ENCODE measurements around the gene SART1.

The SART1 gene

DNA sequence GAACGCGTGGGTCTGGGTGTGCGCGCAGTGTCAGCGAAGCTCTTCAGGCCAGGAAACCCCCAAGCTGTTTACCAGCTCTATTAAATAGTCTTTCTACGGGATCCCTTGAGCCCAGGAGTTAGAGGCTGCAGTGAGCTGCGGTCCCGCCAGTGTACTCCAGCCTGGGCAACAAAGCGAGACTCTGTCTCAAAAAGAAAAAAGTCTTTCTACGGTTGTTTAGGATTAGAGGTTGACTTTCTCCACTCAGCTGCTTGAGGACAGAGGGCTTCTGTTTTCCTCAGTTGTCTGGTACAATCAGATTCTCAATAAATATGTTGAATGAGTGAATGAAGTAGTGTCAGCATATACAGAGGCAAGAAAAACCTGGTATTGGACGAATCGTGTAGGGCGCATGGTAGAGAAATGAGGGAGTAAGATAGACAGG is 619 bp downstream of the SART1 start:
- DNase-seq (ENCODE audit: low read depth in 1 of 2, low spot score in 1 of 2), result no peak

DNA sequence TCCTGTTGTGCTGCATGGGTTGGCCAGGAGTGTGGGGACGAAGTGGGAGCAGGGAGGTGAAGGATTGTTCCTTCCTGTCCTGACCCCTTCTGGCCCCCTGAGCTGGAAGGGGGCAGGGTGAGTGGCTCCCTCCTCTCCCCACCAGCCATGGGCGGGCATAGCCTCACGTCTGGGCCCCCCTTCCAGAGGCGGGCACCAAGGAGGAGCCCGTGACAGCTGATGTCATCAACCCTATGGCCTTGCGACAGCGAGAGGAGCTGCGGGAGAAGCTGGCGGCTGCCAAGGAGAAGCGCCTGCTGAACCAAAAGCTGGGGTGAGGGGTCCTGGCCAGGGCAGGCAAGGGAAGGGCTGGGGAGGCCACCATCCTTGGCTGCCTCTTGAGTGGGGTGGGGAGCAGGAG is 3.4 kb downstream of the SART1 start:
- DNase-seq (ENCODE audit: low read depth in 1 of 2, low spot score in 1 of 2), result no peak

DNA sequence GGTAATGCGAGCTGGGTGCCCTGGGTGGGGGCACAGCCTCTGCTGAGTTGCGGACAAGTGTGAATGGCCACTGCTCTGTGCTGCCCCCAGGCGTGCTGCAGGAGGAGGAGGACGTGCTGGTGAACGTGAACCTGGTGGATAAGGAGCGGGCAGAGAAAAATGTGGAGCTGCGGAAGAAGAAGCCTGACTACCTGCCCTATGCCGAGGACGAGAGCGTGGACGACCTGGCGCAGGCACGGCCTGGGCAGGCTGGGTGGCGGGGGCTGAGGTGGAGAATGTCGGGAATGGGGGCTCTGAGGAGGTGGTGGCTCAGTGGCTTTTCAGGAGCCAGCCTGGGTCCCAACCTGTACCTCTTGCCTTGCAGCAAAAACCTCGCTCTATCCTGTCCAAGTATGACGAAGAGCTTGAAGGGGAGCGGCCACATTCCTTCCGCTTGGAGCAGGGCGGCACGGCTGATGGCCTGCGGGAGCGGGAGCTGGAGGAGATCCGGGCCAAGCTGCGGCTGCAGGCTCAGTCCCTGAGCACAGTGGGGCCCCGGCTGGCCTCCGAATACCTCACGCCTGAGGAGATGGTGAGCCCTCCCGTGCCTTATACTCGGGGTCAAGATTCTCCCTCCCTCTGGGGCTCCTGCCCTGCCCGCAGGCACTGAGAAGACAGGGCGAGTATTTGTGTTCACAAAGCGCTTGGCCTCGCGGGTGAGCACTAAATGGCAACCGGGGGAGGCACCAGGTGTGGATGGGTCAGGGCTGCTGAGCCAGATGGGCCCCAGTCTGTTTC is 4.6 kb downstream of the SART1 start:
- DNase-seq (ENCODE audit: low read depth in 1 of 2, low spot score in 1 of 2), result no peak

DNA sequence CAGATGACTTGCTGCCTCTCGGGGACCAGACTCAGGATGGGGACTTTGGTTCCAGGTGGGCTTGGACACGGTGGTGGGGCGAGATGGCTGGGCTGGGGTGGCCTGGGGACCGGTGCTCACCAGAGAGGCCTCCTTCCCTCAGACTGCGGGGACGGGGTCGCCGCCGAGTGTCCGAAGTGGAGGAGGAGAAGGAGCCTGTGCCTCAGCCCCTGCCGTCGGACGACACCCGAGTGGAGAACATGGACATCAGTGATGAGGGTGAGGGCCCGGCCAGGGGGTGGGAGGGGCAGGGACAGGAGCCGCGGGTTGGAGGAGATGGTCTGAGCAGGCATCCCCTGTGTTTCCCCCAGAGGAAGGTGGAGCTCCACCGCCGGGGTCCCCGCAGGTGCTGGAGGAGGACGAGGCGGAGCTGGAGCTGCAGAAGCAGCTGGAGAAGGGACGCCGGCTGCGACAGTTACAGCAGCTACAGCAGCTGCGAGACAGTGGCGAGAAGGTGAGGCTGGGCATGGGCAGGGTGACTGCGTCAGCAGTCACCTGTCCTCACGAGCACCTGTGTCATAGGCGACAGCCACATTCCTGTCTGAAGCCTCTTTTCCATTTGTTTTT is 5.9 kb downstream of the SART1 start:
- DNase-seq (ENCODE audit: low read depth in 1 of 2, low spot score in 1 of 2), result no peak

DNA sequence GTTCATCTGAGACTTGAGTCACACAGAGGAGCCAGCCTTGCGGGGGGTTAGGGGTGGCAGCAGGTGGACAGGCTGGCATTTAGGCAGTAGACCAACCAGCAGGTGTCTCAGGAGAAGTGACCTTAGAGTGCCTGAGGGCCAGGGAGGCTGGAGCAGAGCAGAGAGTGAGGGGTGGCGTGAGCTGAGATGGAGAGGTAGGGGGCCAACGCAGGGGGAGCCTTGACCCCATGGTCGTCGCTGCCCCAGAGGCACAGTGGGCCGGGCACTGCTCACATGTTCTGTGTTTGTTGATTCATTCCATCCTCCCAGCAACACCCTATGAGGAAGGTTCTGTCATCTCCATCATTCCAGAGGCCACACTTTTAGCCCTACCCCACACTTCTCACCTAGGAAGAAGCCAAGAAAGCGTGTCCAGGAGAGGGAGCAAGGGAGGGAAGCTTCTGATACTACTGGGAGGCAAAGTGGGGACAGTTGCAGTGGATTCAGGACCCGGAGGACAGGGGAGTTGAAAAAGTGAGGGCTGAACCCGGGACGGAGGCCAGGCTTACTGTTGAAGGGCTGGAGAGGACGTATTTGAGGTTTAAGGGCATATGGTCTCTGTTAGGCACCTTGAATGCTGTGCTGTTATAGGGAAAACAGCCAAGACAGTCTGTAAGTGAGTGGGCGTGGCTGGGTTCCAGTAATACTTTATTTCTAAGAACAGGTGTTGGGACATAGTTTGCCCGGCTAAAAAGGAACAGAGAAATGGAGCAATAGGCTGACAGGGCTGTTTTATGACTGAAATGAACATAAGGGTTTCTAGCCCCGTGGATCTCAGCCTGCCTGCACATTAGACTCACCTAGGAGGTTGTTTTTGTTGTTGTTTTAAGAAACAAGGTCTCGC is 7.3 kb downstream of the SART1 start:
- no peak for DNase-seq (ENCODE audit: low read depth in 1 of 2, low spot score in 1 of 2)

DNA sequence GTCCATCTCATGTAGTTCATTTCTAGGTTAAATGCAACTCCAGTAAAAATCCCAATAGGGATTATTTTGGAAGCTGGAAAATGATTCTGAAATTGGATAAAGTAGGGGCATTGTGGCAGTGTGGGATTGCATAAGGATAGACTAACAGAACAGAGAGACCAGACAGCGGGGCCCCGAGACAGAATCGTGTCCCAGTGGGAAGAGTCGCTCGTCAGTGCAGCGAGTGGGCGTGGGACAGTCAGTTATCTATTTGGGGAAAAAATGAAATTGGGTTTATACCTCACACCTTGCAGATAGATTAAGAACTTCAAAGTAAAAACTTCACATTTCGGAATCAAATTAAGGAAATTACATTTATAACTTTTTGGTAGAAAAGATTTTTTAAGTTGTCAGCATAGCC is 10.6 kb downstream of the SART1 start:
- no peak for DNase-seq (ENCODE audit: low read depth in 1 of 2, low spot score in 1 of 2)

DNA sequence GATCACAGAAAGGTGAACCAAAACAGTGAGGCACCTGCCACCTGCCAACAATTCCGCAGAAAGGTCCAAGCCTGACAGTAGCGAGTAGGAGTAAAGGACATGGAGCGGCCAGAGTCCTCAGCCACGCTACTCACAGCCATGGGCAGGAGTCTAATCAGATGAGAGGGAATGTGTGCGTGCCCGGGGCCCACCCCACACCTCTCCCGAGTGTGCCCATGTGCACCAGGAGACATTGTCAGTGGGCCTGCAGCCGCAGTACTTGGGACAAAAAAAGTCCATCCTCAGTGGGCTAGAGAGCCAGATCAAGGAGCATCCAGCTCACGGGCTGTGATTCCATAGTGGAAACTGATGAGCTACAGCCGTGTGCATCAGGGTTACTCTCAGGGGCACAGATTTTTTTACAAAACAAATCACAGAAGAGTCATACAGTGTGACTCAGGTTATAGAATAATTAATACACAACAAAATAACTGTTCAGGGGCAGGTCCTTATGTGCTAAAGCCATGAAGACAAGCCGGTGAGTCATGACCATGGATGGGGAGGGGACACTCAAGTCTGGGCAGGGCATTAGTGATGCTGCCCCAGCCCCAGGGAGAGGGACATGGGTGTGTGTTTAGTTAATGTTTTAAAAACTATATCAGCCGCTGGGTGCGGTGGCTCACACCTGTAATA is 12.0 kb downstream of the SART1 start:
- DNase-seq (ENCODE audit: low read depth in 1 of 2, low spot score in 1 of 2), result no peak

DNA sequence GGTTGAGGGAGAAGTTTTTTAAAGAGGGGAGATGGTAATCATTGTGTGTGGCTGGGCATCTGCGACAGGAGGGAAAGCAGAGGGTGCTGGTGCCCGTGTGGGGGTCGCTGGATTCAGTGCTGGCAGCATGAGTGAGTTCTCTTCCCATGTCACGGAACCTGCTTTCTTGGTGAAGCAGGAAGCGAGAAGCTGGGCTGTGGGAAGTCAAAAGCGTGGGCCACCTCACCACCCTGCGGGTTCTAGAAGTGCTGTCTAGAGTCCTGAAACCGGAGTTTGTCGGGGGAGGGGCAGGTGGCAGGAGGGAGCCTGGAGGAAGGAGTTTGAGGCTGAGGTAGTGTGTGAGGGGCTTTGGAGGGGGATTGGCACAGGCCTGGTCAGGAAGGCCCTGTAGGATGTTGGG is 14.2 kb downstream of the SART1 start:
- DNase-seq (ENCODE audit: low read depth in 1 of 2, low spot score in 1 of 2), result no peak

DNA sequence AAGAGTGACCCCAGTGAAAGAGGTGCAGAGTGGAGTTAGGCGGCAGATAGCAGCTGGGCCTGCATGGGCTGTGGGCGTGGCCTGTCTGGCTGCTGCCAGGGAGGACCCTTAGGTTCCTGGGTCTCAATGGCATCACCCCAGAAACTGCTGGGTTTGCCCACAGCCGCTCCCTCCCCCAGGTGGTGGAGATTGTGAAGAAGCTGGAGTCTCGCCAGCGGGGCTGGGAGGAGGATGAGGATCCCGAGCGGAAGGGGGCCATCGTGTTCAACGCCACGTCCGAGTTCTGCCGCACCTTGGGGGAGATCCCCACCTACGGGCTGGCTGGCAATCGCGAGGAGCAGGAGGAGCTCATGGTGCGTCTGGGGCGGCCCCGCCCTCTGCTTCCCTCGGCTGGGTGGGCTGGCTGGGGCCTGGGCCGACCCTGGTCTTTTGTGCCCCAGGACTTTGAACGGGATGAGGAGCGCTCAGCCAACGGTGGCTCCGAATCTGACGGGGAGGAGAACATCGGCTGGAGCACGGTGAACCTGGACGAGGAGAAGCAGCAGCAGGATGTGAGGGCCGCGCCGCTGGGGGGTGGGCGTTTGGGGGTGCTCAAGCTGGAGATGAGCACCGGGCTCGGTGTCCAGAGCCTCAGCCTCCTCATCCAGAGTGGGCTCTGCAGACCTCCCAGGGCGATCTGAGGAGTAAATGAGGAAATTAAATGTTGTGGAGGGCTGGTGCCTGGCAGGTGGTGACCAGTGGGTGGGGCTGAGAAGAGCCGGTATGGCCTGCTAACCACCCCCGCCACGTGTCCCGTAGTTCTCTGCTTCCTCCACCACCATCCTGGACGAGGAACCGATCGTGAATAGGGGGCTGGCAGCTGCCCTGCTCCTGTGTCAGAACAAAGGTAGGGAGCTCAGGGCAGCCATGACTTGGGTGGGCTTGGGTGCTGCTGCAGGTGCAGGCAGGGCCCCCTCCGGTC is 15.0 kb downstream of the SART1 start:
- no peak for DNase-seq (ENCODE audit: low read depth in 1 of 2, low spot score in 1 of 2)

DNA sequence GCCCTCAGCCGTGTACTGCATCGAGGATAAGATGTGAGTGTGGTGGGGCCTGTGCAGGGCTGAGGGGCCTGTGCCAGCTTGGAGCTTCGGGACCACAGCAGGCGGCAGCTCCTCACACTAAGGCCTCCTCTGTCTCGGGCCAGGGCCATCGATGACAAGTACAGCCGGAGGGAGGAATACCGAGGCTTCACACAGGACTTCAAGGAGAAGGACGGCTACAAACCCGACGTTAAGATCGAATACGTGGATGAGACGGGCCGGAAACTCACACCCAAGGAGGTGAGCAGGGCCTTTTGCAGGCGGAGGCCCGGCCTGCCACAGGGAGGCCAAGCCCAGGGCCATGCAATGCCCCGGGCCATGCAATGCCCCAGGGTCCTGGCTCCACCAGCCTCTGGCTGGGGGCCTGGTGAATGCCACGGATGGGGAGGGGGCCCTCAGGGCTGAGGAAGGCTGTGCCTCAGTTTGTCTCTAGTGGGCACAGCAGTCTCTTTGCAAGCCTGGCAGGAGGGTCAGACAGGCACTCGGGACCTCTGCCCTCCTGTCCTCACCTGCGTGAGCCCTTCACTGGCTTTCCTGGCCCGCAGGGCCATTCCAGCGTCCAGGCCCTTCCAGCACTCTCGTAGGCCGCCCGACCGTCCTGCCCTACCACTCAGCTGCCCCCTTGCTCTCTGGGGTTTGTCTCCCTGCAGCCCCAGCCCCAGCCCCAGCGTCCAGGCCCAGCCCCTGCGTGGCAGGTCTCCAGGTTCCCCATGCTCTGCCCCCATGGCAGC is 16.3 kb downstream of the SART1 start:
- no peak for DNase-seq (ENCODE audit: low read depth in 1 of 2, low spot score in 1 of 2)

DNA sequence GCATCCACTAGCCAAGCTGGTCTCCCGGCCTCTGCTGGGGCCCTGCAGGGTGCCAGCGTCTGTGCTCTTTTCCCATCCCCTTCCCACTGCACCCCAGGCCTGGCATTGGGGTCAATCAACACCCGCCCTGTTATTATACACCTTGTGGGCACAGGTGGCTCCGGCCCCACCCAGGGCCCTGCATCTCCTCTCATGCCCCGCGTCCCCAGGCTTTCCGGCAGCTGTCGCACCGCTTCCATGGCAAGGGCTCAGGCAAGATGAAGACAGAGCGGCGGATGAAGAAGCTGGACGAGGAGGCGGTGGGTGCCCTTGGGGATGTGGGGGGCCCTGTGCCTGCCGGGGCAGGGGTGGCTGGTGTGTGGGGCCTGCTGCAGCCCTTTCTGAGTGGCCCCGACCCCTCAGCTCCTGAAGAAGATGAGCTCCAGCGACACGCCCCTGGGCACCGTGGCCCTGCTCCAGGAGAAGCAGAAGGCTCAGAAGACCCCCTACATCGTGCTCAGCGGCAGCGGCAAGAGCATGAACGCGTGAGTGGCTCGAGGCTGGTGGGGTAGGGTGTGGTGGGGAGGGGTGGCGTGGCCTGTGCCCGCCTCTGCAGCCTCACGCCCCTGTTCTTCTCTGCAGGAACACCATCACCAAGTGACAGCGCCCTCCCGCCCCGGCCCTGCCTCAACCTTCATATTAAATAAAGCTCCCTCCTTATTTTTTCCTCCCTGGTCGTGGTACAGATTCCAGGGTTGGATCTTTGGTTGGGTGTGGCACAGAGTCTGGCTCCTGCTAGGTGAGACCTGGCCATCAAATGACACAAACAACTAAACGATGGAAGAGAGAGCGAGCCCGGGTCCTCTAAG is 17.1 kb downstream of the SART1 start:
- no peak for DNase-seq (ENCODE audit: low read depth in 1 of 2, low spot score in 1 of 2)

DNA sequence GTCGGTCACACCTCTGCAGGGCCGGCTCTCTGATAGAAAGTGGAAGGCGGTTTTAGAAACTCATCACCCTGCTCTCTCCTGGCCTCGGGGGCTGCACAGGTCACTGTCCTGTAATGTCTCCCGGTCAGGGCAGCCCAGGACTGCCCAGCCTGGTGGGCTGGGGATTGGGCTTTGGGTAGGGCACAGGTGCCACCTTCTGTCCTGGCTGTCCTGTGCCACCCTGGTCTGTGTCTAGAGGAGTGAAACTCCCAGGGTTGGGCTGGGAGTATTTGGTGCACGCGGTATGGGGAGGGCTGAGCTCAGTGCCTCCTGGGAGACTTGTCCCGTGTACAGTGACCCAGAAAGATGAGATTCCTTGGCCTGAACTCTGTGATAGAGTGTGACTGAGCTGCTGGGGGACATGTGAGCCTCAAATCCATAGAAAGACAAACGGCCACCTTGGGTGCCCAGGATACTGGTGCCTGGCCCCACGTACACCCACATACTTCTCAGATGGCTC is 17.8 kb downstream of the SART1 start:
- DNase-seq (ENCODE audit: low read depth in 1 of 2, low spot score in 1 of 2), result no peak

DNA sequence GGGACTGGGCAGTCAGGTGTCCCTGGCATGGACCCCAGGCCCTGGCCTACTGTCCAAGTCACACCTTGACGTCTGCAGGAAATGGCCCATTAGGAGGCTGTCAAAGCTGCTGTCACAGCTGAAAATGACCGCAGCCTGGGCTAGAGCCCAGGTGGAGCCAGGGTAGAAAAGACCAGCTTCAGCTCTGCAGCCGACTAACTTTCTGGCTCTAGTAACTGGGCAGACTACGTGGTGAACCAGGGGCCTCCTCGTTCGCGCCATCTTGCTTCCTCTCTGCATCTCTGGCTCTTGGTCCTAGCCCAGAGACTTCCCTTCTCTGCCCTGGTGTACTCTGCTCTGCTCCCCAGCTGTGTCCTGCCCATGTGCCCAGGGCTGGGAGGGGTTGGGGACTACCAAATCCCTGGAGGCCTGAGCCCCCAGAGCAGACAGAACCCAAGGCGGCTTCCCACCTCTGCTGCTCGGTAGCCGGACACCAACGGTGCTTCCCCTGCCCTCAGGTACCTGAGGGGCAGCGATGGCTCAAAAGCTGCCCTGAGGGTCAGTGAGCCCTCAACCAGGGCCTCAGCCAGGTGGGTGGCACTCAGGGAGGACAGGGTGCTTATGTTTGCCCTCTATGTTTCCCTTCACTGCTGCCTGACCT is 19.7 kb downstream of the SART1 start:
- no peak for DNase-seq (ENCODE audit: low read depth in 1 of 2, low spot score in 1 of 2)

DNA sequence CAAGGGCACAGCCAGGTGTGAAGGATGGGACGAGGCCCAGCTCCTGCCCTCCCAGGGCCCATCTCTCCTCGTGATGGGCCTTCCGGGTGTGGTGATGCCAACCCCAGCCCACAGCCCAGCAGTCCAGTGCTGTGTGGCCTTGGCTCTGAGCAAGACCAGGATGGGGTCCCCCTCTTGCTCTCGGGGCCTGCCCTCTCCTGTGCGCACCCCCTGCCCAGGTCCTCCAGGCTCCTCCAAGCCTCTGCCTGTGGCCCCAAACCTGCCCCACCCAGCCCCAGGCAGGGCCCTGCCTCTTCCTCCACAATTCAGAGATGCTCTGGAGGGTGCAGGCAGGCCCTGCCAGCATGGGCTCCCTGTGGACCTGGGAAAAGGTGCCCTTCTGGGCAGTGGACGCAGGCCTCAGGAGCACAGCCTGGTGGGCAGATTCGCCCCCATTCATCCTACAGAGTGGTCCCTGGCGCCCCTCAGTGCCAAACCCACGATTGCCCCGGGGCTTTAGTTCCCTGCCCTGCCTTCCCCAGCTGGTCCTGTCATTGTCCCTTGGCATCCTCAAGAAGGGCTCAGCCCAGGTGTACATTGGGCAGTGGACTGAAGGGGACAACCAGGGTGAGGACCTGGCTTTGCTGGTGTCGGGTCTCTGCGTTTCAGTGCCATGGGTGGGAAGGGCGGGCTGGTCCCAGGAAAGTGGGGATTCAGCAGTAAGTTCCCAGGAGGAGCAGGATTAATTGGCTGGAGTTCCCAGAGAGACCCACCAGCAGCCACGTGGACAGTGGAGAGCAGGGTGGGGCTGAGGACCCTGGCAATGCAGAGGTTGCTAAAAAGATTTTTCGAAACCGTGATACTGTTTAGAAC is 20.7 kb downstream of the SART1 start:
- DNase-seq (ENCODE audit: low read depth in 1 of 2, low spot score in 1 of 2), result no peak

DNA sequence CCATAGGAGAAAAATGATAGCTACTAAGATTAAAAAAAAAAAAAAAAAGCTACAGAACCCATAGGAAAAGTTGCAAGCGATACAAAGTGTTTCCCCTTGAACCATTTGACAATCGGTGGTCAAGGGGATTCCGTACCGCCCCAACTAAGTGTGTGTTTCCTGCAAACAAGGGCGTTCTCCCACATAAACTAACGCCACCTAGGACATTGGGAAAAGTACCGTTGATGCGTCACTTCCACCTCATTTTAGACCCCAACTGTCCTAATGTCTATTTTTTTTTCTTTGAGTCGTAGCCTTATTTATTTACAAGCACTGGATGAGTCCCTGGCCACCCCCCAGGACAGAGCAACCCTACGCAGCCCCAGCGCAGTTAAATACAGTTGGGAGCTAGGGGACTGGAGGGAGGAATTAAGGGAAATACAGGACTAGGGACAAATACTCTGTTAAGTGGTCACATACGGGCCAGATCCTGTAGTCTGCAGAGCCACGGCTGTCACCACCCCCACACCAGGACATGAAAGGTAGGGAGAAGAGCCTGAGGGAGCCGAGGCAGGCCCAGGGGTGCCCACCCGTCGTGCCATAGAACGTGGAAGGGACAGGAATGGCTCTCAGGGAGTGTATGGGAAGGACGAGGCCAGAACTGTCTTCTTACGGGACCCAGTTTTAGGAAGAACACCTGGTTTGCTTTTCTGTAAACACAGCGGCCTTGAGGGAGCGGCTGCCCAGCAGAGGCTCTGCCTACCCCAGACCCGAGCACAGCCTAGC is 21.5 kb downstream of the SART1 start:
- DNase-seq (ENCODE audit: low read depth in 1 of 2, low spot score in 1 of 2), result no peak

DNA sequence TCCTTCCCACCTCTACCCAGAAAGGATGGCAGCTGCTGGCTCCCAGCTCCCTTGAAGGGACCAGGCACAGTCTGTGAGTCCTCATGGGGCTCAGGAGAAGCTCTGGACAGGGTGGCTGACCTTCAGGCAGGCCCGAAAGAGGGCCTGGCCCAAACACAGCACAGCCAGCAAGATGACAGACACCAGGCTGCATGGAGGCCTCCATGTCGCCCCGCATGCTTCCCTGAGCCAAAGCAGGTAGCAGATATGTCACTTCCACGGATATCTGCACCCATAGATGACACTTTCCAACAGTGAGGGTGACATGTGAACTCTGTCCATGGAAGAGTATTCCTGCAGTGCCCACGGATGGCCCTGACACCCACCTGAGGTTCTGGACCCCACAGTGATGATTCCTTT is 22.1 kb downstream of the SART1 start:
- no peak for DNase-seq (ENCODE audit: low read depth in 1 of 2, low spot score in 1 of 2)
